Neutrophil (primary cell): Measurements from ENCODE around the gene DMBT1.

Experiments
- H3K27ac ChIP-seq: fragments of 200-600 bp; sonication (generic); 2 replicates; pipeline ENCODE4 v1.5.1; 2016; ENCODE audit warnings: mild to moderate bottlenecking, moderate library complexity
- H3K27me3 ChIP-seq: fragments of 200-600 bp; sonication (generic); 2 replicates; pipeline ENCODE4 v1.6.0; 2016; ENCODE audit warnings: mild to moderate bottlenecking
- H3K36me3 ChIP-seq: fragments of 200-600 bp; sonication (generic); 2 replicates; pipeline ENCODE4 v1.5.1; 2017
- H3K4me1 ChIP-seq, 2 experiments: fragments of 200-600 bp in 1 of 2; sonication (generic) in 1 of 2; 1 replicate in 1 of 2; 2 replicates in 1 of 2; pipeline versions ENCODE4 v1.5.1 to v1.6.1; 2013 to 2016; ENCODE audit warnings: low read depth in 1 of 2, low read length in 1 of 2, mild to moderate bottlenecking in 1 of 2, moderate library complexity in 1 of 2; ENCODE audit not compliant: control insufficient read depth in 1 of 2, insufficient read depth in 1 of 2
- H3K4me3 ChIP-seq, 2 experiments: fragments of 200-600 bp in 1 of 2; sonication (generic) in 1 of 2; 1 replicate in 1 of 2; 2 replicates in 1 of 2; pipeline ENCODE4 v1.5.1; 2013 to 2016; ENCODE audit warnings: low read depth in 1 of 2, low read length in 1 of 2, mild to moderate bottlenecking in 1 of 2, moderate library complexity in 1 of 2
- H3K9me3 ChIP-seq: fragments of 200-600 bp; sonication (generic); 2 replicates; pipeline ENCODE4 v1.5.1; 2016
- CTCF ChIP-seq: fragments of 200-600 bp; sonication (generic); IDR thresholded peaks from 2 replicates; pipeline ENCODE4 v1.5.1; 2016; ENCODE audit warnings: antibody characterized with exemption

Gene DMBT1

GRCh38 chr10:122516734-122517133, 43.8 kb upstream of the DMBT1 start:
- TF ChIP-seq CTCF, result no peak
- Histone ChIP-seq H3K9me3 (no peaks in the 10 kb centered on the region), H3K4me1 (no peaks in the 10 kb centered on the region), H3K27me3 (peaks cover 4% of the 10 kb centered on the region), H3K4me3 (no peak overlapping the region), H3K36me3 (no peaks in the 10 kb centered on the region), H3K27ac (no peak overlapping the region)

GRCh38 chr10:122519144-122519543, 41.4 kb upstream of the DMBT1 start:
- H3K4me3 ChIP-seq, result no peak overlapping the region
- no peak overlapping the region for H3K27ac ChIP-seq
- TF ChIP-seq CTCF, result no peak
- no peaks in the 10 kb centered on the region for H3K36me3 ChIP-seq
- H3K4me1 ChIP-seq, result no peaks in the 10 kb centered on the region
- peaks cover 13% of the 10 kb centered on the region for H3K27me3 ChIP-seq
- no peaks in the 10 kb centered on the region for H3K9me3 ChIP-seq

GRCh38 chr10:122519873-122520272, 40.7 kb upstream of the DMBT1 start:
- Histone ChIP-seq H3K27me3 (peaks cover 13% of the 10 kb centered on the region), H3K9me3 (no peaks in the 10 kb centered on the region), H3K4me3 (no peak overlapping the region), H3K4me1 (no peaks in the 10 kb centered on the region), H3K36me3 (no peaks in the 10 kb centered on the region), H3K27ac (no peak overlapping the region)
- no peak for TF ChIP-seq CTCF

GRCh38 chr10:122521011-122521410, 39.5 kb upstream of the DMBT1 start:
- Histone ChIP-seq H3K36me3 (no peaks in the 10 kb centered on the region), H3K27ac (no peak overlapping the region), H3K4me1 (no peaks in the 10 kb centered on the region), H3K4me3 (no peak overlapping the region), H3K27me3 (peaks cover 13% of the 10 kb centered on the region), H3K9me3 (no peaks in the 10 kb centered on the region)
- TF ChIP-seq CTCF, result no peak

- H3K36me3 ChIP-seq, result no peaks in the 10 kb centered on the region
- H3K27me3 ChIP-seq, result peaks cover 37% of the 10 kb centered on the region
- H3K4me1 ChIP-seq, result no peaks in the 10 kb centered on the region
- H3K4me3 ChIP-seq, result no peak overlapping the region
- TF ChIP-seq CTCF, result no peak
- H3K27ac ChIP-seq, result no peak overlapping the region
- H3K9me3 ChIP-seq, result no peaks in the 10 kb centered on the region
Observed at GRCh38 chr10:122524811-122525210, 35.7 kb upstream of the DMBT1 start.

GRCh38 chr10:122525788-122526187, 34.8 kb upstream of the DMBT1 start:
- no peaks in the 10 kb centered on the region for H3K4me1 ChIP-seq
- H3K27ac ChIP-seq, result no peak overlapping the region
- H3K9me3 ChIP-seq, result no peaks in the 10 kb centered on the region
- peaks cover 47% of the 10 kb centered on the region for H3K27me3 ChIP-seq
- no peak overlapping the region for H3K4me3 ChIP-seq
- TF ChIP-seq CTCF, result no peak
- H3K36me3 ChIP-seq, result no peaks in the 10 kb centered on the region
